B cell (primary cell): ENCODE results near the gene PSMD1.

ENCODE experiments used
- CTCF ChIP-seq: fragments of 200-600 bp; IDR thresholded peaks from one replicate; pipeline ENCODE4 v1.8.0; 2022; ENCODE audit warnings: antibody characterized with exemption, mild to moderate bottlenecking
- EZH2 ChIP-seq: IDR thresholded peaks from 2 replicates; pipeline ENCODE4 v1.6.1; 2012; ENCODE audit warnings: borderline replicate concordance, low read depth, mild to moderate bottlenecking, moderate library complexity, low read length; ENCODE audit not compliant: insufficient read depth, poor library complexity, severe bottlenecking

- no peak for TF ChIP-seq CTCF
- no peak for TF ChIP-seq EZH2
These were observed 53.9 kb downstream of the PSMD1 start for GRCh38 chr2:231110551-231110950.
